Esophagus muscularis mucosa (tissue), 4 donors: ENCODE measurements around the gene PACRG. TPM values are rescaled to one million over a fixed set of nuclear protein-coding genes. Genes with fewer than 3 reads are reported as not detected.

Experiments used
- DNase-seq: peaks from one replicate; pipeline ENCODE4 v3.0.0-alpha.2; 2017; ENCODE audit errors: extremely low spot score
- H3K27ac ChIP-seq, 4 donors: fragments of 200-600 bp; sonication (generic); replicated peaks in 1 of 4; 1 replicate in 3 of 4; 2 replicates in 1 of 4; pipeline ENCODE4 v1.5.1; 2016 to 2019; ENCODE audit warnings: mild to moderate bottlenecking in 1 of 4
- H3K27me3 ChIP-seq, 4 donors: fragments of 200-600 bp; sonication (generic); one replicate each; pipeline versions ENCODE4 v1.5.1 to v1.6.0; 2016 to 2019
- H3K36me3 ChIP-seq, 4 donors: fragments of 200-600 bp; sonication (generic); one replicate each; pipeline ENCODE4 v1.5.1; 2016 to 2019
- H3K4me1 ChIP-seq, 4 donors: fragments of 200-600 bp; sonication (generic); one replicate each; pipeline ENCODE4 v1.5.1; 2016 to 2019
- H3K4me3 ChIP-seq, 4 donors: fragments of 200-600 bp; sonication (generic); 1 replicate in 2 of 4; 2 replicates in 2 of 4; pipeline ENCODE4 v1.5.1; 2016 to 2019; ENCODE audit warnings: mild to moderate bottlenecking in 4 of 4, moderate library complexity in 1 of 4
- H3K9me3 ChIP-seq, 4 donors: fragments of 200-600 bp; sonication (generic); 1 replicate in 3 of 4; 2 replicates in 1 of 4; pipeline ENCODE4 v1.5.1; 2016 to 2019
- CTCF ChIP-seq, 3 experiments: fragments of 200-600 bp in 2 of 3; fragments of 450-650 bp in 1 of 3; sonication (generic) in 2 of 3; IDR thresholded peaks; one replicate each; pipeline ENCODE4 v1.5.1; 2017 to 2019; ENCODE audit warnings: antibody characterized with exemption in 3 of 3, mild to moderate bottlenecking in 2 of 3, moderate library complexity in 1 of 3
- EP300 ChIP-seq: sonication (generic); formaldehyde crosslinking; IDR thresholded peaks from one replicate; pipeline ENCODE4 v1.6.1; 2017; ENCODE audit warnings: antibody characterized with exemption
- POLR2A ChIP-seq: fragments of 450-650 bp; IDR thresholded peaks from one replicate; pipeline ENCODE4 v1.6.1; 2017; ENCODE audit warnings: antibody characterized with exemption, moderate library complexity, mild to moderate bottlenecking, low read depth
- POLR2AphosphoS5 ChIP-seq, 2 donors: sonication (generic); formaldehyde crosslinking; IDR thresholded peaks; one replicate each; pipeline ENCODE4 v1.6.1; 2017; ENCODE audit warnings: antibody characterized with exemption in 2 of 2
- WGBS: methylation state at CpG from one replicate; pipeline ENCODE4 v1.1.5; 2018; 5-methylcytosine and 5-hydroxymethylcytosine counted together
- intact Hi-C: fragments of 100-400 bp; cut with DNase I; formaldehyde crosslinking; loops from one replicate; pipeline ENCODE4 v1.15.1; 2023
- total RNA-seq, 4 donors: library from RNA; depleted of rRNA; stranded (reverse); fragments of >200 nt; gene quantifications; one replicate each; pipeline versions ENCODE4 v1.1.0 to v1.2.1, GENCODE V29; 2016

PACRG gene
- total RNA-seq, 4 donors from 2014 or later = 1.3 to 3.5 (median 1.8) TPM; not detected in 1

- no peaks in the 10 kb centered on the region for H3K9me3 ChIP-seq
- 74% methylated on average over 4 of the region's 4 CpGs for WGBS
- no peaks in the 10 kb centered on the region for H3K27me3 ChIP-seq
- no peak for TF ChIP-seq EP300
- no peak for TF ChIP-seq POLR2A
- no peak for TF ChIP-seq POLR2AphosphoS5 (IDR thresholded peaks at IDR 0.05)
- TF ChIP-seq CTCF (IDR thresholded peaks at IDR 0.05) = no peak
- no peaks in the 10 kb centered on the region for H3K36me3 ChIP-seq
- DNase-seq = no peak
- H3K4me1 ChIP-seq = peaks cover 0 to 4% (median 0%) of the 10 kb centered on the region in 4 donors
- H3K4me3 ChIP-seq = peak overlapping the region in 1 of 4 donors; percentile 5
- no peak overlapping the region for H3K27ac ChIP-seq
- intact Hi-C loops = no loop called here
These were observed 420.2 kb downstream of the PACRG start for GRCh38 chr6:163147994-163148393.

GRCh38 chr6:163148451-163149278, 420.9 kb downstream of the PACRG start:
- intact Hi-C loops = no loop called here
- WGBS = 81% methylated on average over 24 of the region's 24 CpGs
- DNase-seq = no peak
- Histone ChIP-seq H3K27ac (peak overlapping the region in 2 of 4 donors; percentile 34 to 61), H3K9me3 (no peaks in the 10 kb centered on the region), H3K4me1 (peaks cover 0 to 4% (median 0%) of the 10 kb centered on the region in 4 donors), H3K4me3 (peak overlapping the region in 1 of 4 donors; percentile 18), H3K36me3 (no peaks in the 10 kb centered on the region), H3K27me3 (no peaks in the 10 kb centered on the region)
- TF ChIP-seq POLR2A = no peak
- no peak for TF ChIP-seq CTCF (IDR thresholded peaks at IDR 0.05)
- TF ChIP-seq EP300 = no peak
- no peak for TF ChIP-seq POLR2AphosphoS5 (IDR thresholded peaks at IDR 0.05)

- intact Hi-C loops = no loop called here
- no peaks in the 10 kb centered on the region for H3K9me3 ChIP-seq
These were observed 421.6 kb downstream of the PACRG start for GRCh38 chr6:163149279-163149848.

GRCh38 chr6:163151212-163151611, 423.4 kb downstream of the PACRG start:
- Histone ChIP-seq H3K9me3 (no peaks in the 10 kb centered on the region), H3K27me3 (no peaks in the 10 kb centered on the region), H3K4me3 (no peak overlapping the region), H3K4me1 (peaks cover 0 to 4% (median 0%) of the 10 kb centered on the region in 4 donors), H3K36me3 (no peaks in the 10 kb centered on the region), H3K27ac (no peak overlapping the region)
- WGBS = 67% methylated on average over 6 of the region's 6 CpGs
- TF ChIP-seq EP300 (no peak), CTCF (IDR thresholded peaks at IDR 0.05) (no peak), POLR2A (no peak), POLR2AphosphoS5 (IDR thresholded peaks at IDR 0.05) (no peak)
- DNase-seq = peak; percentile 34
- intact Hi-C loops = no loop called here

More at GRCh38 chr6:163149279-163149848, 421.6 kb downstream of the PACRG start:
- Histone ChIP-seq H3K27ac (peak overlapping the region in 3 of 4 donors; percentile 31 to 61 (median 34)), H3K4me3 (peak overlapping the region in 1 of 4 donors; percentile 18), H3K4me1 (peaks cover 0 to 4% (median 0%) of the 10 kb centered on the region in 4 donors), H3K36me3 (no peaks in the 10 kb centered on the region), H3K27me3 (no peaks in the 10 kb centered on the region)
- DNase-seq = no peak
- 80% methylated on average over 34 of the region's 35 CpGs for WGBS
- TF ChIP-seq POLR2A (no peak), CTCF (IDR thresholded peaks at IDR 0.05) (no peak), POLR2AphosphoS5 (IDR thresholded peaks at IDR 0.05) (no peak), EP300 (no peak)
